Activated CD4-positive, alpha-beta T cell treated with anti-CD3 and anti-CD28 coated beads, Interleukin-2, amount 50 U/mL, for 4 hours (primary cell): ENCODE measurements around the gene TGFBI.

ENCODE experiments used
- DNase-seq, 2 experiments: peaks; one replicate each; pipeline ENCODE4 v3.0.0-alpha.2; 2020

Gene TGFBI

DNA sequence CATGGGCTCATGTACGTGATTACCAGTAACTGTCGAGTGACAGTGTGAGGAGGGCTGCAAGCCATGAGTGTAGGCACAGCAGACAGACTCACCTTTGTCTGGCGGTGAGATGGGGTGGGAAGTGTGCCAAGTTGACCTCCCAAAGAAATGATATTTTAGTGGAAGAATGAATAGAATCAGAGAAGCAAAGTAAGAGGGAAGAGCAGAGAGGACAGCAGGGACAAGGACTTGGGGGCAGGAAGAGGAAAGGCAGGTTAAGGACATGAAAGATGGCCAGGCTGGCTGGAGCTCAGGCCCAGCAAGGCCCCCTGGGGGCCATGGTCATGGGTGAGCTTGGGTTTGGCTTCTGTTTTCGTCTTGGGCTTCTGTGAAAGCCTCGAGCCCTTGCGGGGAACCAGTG lies 20.2 kb downstream of the TGFBI start:
- no peak for DNase-seq

DNA sequence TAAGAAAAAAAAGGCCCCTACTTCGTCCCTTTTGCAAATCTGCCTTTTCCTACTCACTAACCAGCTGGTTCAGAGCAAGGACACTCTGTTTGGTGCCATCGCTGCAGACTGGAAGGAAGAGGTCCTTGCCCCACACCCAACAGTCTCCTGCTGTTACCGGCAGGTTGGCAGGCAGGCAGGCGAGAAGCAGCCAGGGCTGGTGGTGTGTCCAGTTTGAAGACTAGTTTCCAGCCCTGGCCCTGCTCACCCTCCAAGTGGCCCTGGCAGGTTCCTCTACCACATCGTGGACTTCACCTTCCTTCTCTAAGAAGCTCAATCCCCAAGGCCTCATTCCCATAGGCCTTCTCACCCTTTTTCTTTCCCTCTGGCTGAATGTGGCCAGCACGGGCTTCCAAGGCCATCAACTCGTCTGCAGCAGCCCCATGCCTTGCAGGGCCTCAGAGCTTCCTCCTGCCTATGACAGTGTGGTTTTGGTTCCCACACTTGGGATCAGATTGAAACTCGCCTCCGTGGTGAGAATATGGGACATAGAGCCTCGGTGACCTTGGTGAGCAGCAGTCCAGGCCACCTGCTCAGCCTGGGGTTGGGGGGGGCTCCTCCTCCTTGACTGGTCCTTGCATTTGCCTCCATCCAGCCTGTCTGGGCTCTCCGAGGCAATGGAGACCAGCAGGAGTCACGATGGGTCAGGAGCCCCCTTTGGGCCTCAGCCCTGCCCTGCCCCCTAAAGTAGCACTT lies 22.9 kb downstream of the TGFBI start:
- DNase-seq: no peak

DNA sequence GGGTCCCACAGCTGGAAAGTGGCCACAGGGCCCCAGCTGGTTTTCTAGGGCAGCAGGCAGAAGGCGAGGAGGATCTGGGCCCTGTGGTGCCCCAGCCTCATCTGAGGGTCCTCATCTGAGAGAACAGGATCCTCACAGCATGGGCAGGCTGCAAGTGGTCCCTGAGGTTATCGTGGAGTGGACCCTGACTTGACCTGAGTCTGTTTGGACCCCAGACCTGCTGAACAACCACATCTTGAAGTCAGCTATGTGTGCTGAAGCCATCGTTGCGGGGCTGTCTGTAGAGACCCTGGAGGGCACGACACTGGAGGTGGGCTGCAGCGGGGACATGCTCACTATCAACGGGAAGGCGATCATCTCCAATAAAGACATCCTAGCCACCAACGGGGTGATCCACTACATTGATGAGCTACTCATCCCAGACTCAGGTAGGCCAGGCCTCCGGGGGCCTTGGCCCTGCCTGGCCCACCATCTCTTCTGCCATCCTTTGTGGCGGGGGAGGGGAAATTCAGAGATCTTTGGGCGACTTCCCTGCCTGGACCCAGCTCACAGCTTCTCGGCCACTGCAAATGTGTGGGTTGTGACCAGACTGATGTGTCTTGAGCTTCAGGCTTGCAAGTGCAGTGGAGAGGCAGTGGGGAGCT lies 24.0 kb downstream of the TGFBI start:
- no peak for DNase-seq

DNA sequence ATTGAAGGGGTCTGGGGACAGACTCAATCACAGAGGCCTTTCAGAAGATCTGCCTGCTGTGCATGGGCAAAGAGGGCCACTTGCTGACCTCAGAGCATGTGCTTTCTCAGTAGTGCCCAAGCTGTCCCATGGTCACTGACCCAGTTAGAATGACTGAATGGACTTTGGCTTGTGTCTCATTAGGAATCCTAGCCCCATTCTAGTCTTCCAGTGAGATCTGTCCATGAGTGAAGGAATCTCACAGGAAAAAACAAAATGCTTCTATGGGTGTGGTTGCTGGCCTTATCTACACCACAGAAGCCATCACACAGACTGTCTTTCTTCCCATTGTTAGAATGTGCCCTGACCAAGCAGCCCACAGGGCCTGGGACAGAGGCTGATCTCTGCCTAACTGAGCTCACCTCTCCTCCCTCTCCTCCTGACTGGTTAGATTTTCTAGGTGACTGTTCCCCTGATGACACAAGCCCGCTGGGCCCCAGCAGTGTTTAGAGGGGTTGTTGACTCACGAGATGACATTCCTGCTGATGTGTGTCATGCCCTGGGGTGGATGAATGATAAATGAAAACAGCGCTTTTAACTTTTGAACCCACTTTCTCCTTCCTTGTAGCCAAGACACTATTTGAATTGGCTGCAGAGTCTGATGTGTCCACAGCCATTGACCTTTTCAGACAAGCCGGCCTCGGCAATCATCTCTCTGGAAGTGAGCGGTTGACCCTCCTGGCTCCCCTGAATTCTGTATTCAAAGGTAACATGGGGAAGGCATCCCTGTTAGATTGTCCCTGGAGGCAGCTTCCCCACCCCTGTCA lies 24.8 kb downstream of the TGFBI start:
- no peak for DNase-seq

DNA sequence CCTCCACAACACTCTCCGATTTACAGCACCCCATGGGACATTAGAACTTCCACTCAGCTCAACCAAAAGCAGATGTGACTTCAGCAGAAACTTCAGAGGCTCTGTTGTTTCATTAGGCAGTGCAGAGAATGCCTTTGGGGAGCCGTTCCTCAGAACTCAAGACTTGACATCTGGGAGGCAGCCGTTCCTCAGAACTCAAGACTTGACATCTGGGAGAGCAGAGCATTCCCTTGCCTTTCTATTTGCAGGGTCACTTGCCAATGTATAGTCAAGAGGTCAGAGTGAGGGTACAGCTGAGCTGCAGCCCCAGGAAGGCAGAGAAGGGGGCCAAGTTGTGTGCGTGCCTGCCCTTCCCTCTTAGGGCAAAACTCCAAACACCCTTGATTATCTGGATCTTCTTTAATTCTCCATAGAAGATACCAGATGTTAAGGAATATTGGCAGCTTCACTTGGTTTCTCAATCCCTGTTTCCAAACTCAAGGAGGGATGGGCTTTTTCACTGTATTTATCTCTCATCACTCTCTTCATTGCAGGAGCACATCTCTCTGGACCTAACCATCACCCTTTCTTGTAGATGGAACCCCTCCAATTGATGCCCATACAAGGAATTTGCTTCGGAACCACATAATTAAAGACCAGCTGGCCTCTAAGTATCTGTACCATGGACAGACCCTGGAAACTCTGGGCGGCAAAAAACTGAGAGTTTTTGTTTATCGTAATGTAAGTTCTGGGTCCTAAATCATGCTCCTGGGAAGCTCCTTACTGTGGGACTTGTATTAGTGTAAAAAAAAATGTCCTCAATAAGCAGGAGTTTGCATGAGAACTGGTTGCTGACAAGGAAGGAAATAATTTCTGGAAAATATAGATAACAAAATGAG lies 25.6 kb downstream of the TGFBI start:
- no peak for DNase-seq

DNA sequence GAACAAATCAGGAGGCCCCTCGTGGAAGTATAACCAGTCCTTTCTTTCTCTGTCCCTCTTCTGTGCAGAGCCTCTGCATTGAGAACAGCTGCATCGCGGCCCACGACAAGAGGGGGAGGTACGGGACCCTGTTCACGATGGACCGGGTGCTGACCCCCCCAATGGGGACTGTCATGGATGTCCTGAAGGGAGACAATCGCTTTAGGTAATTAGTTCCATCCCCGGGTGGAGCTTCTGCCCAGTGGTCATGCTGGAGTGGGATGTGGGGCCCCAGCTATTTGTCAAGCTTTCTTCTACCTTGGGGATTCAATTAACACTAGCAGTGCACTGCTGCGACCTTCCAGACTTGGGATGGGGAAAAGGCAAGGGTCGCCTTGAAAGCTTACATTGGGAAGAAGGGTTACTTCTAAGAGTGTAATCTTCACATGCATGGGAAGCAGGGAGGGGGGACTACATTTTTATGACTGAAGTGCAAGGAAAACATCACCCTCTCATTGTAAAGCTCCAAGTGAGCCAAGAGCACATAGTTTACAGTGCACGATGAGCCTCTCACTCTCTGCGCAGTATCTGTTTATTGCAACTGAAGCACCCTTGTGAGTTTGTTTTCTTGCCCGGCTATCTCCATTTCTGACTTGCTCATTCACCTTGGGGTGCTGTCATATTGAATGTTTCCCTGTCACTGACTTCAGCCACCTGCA lies 27.0 kb downstream of the TGFBI start:
- DNase-seq: no peak

DNA sequence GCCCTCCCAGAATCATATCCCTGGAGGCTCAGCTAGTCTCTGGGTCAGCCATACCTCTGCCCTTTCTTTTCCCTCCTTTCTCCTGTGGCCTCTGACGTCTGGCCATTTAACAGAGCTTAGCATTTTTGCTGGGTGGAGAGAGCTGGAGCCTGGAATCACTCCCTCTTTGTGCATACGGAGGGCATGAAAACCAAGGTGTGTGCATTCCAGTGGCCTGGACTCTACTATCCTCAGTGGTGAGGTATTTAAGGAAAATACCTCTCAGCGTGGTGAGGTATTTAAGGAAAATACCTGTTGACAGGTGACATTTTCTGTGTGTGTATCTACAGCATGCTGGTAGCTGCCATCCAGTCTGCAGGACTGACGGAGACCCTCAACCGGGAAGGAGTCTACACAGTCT lies 27.5 kb downstream of the TGFBI start:
- no peak for DNase-seq

DNA sequence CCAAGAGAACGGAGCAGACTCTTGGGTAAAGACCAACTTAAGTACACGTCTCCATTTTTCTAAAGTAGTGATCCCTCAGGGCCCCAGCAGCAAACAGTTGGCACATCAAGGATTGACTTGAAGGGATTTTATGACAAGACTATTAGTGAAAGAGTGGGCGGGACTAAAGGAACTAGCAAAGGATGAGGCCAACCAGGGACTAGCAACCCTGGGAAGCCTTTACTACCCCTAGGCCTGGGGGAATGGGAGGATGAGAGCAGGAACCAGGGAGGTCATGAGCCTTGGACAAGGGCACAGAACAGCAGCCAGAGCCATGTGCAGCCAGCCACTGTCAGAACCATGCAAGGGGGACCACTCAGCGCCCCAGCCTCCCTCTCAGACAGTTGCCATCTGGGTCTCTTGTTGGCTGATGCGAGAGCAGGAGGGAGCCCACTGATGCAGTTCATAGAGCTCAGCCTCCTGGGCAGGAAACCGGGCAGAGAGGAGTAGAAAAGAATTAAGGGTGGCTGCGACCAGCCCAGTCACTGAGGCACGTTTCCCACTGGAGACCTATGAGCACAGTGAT lies 28.1 kb downstream of the TGFBI start:
- no peak for DNase-seq

DNA sequence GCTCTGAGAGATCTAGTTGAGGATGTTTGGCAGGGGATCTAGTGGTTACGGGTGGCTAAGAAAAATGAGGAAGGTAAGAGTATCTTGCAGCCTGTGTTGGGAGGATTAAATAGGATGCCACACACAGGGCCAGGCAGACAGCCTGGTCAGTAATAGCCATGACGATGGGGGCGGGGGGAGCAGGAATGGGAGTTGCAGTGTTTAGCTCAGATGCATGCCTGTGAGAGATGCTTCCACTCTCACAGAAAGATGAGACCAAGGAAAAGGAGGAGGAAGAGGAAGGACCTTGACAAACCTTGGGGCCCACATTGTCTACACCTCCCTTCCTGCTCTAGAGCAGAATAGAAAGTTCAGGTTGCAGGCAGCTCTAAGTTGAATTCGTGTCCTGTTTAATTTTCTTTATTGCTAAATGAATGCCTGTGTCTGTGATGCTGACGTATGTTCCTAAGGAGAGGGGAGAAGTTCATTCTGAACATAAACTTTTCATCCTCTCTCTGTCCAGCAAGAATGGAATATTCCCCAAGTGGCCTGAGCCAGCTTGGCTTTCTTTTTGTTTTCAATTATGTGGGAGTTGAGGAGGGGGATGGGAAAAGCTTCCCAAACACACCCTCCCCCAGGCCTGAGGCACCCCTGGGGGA lies 28.7 kb downstream of the TGFBI start:
- DNase-seq: no peak

DNA sequence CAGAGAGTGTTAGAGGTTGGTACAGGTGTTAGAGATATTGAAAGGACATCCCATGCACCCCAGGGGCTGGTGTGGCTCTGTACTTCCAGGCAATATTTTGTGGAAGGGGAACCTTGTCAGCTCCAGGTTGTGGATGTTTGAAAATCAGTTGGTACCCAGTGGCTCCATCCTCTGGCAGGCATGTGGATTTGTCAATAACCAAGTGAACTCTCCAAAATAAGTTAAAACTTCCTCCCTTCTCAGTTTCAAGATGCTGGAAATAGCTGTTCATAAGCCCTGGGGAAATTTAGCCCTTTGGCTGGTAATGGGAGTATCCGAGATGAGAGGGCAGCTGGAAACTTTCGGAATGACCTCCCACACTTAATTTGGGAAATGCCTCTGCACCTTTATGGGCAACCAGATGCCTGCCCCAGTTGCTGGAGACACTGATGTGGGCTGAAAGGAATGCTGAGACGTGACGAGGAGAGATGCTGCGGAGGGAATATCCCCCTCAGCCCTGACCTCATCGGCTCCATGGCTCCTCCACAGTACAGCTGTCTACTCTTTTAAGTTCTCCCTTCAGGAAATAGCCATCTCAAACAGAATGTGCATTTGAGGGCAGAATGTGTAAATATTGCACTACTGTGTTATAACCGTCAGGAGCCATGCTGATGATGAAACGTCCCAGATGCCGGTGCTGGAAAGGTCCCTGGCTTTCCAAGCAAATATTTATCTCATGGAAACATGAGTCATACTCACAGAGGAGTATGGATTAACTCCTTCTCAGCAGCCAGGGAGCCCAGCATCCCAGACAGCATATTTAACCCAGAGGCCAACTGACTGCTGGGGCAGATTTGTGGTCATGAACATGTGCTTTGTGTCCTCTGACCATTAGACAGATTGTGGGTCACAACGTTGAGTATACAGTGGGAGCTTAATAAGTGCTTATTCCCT lies 29.5 kb downstream of the TGFBI start:
- no peak for DNase-seq

DNA sequence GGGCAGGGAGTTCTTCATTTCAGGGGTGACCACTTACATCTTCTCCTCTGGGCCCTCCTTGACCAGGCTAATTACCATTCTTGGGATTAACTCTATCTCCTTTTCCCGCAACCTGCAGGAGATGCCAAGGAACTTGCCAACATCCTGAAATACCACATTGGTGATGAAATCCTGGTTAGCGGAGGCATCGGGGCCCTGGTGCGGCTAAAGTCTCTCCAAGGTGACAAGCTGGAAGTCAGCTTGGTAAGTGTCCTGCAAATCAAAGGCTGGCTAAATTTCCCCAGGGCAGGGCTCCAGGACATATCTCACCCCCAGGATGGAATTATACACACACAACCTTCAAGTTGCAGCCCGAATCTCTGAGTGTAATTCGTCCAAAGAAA lies 30.2 kb downstream of the TGFBI start:
- DNase-seq: no peak

DNA sequence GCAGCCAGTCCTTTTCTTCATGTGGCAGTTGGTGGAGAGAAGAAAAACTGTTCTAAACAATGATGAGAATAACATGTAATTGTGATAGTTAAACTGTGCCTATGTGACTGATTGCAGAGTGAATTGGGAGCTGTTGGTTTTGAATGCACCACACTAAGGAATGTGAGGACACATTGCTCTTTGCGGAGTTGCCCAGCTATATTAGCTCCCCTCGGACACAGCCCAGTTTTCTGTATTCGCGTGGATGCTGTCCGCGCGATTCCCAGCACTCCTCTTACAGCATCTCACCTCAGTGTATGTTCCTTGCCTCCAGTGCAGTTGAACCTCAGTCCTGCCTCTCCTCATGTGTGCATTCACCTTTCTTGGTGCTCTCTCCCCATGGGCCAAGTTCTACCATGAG lies 32.2 kb downstream of the TGFBI start:
- no peak for DNase-seq

DNA sequence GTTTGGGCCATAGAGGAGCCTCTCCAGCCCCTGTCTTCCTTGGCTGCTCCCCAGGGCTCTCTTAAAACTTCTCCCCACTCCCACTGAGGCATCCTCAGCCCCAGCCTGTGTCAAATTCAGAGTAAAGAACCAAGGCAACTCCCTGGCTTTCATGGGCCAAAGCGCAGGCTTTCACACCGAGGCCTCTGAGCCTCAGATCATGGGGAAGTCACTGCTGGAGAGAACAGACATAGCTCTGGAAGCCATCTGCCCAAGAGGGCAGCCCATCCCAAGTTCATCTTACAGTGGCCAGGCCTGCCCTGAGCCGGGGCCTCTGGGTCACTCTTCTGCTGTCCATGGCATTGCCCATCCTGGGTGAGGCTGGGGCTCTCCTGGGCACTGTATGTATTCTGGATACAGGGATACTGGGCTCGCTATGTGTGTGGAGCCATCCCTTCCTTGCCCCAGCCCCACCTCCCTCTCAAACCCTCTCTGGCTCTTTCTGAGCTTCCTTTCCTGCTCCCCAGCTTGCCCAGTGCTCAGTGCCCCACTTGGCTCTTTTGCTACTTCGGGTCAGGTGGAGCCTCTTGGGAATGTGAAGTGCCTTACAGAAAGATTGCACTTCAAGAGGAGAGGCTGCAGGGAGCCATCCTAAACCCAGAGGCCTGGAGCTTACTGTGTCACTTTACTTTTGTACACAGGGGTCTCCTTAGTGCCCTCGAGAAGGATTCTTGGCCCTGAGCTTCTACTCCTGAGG lies 33.0 kb downstream of the TGFBI start:
- no peak for DNase-seq

DNA sequence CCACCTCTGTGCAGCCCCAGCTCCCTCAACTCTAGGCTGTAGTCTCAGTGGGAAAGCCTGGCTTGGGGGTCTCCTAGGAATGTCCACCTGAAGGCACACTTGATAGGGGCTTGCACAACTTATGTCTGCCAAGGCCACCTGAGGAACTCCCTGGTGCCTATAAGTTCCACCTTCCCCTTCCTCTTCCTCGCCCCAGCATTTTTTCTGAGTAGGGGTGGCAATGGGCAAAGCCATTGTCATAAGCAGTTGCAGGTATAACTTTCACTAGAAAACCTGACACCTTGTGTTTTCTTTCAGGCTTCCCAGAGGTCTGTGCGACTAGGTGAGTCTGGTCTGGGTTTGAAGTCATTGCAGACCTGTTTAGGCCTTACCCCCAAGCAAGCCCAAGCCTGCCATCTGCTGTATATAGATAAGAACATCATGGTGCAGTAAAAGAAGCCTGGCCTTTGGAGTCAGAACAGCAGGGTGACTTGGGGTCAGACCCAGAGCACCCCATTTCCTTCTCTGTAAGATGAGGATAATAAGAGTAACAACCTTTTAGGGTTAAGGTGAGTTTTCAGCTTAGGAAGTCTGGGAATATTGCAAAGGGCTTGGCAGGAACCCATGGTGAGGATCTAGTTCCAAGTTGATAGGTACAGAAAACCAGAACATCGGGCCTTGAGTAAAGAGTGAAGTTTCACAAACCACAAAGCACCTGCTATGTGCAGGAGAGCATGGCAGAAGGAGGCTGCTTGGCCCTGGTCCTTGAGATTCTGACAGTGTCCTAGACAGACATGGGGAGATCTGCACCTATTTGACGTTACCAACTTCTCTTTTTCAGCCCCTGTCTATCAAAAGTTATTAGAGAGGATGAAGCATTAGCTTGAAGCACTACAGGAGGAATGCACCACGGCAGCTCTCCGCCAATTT lies 33.8 kb downstream of the TGFBI start:
- DNase-seq: no peak

DNA sequence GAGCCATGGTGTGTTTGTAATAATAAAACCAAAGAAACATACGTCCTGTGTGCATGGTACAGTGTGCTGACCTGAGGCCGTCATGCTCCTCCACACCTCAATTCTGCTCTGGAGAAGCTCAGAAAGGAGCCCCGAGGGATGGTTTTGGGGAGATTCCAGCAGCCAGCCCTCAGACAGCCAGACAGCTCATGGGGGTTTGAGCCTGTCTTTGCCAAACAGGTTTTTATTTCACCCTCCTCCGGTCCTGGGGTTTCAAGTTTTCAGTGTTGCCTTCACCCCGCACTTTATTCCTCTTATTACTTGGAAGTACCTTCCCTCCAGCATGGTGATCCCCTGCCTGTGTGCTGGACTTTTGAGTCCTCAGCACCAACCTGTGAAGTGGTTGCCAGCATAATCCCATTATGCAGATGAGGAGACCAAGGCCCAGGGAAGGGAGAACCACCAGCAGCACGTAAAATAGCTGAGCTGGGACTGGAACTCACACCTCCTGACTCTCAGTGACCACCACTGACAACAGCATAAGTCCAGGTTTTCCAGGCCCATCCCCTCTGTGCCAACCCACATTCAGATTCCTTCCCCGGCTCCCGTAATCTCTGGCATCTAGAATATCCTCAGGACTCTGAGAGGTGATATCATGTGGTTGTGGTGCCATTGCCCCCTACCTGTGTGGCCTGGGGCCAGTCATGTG lies 35.1 kb downstream of the TGFBI start:
- no peak for DNase-seq

DNA sequence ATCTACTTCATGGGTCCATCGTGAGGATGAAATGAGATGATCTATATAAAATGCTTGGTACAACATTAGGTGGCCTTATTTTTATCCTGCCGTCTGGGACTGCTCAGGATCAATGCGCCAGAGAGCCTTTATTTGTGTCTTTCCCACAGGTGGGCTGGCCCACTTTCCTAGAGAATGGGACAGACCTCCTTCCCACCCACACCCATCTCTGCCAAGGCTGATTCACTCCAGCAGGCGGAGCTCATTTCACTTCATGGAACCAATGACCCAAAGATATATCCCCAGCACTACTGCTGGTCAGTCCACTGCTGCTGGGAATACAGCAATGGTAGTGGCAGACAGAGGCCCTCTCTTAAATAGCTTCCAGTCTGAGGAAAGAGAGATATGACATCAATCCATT lies 35.7 kb downstream of the TGFBI start:
- no peak for DNase-seq

DNA sequence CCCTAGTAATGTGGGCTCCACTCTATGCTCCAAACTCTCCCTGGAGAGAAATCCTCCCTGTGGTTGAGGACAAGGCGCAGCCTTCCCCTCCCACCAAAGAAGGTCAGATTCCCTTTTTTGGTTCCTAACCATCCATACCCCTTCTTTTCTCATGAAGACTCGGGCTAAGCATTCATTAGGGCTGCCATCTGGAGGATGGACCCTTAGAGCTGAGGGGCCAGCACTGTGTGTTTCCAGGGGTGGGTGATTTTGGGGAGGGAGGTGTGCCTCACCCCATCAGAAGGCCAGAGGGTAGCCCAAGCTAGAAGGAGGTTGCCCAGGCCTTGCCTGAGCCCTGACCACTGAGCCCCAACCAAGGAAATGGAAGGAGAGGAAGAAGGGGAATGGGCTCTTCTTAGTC lies 36.8 kb downstream of the TGFBI start:
- DNase-seq: no peak
